Measurements from ENCODE around the gene PSAPL1.

The PSAPL1 gene

GRCh38 chr4:7424553-7425111 is 10.1 kb downstream of the PSAPL1 start:
- DNase-seq (ENCODE audit: low read depth) = no peak
- no peak overlapping the region for H3K4me3 ChIP-seq (ENCODE audit: low read length)
- TF ChIP-seq CTCF (conservative IDR thresholded peaks at IDR 0.05; ENCODE audit: low read length) = no peak

GRCh38 chr4:7423801-7424552 is 10.8 kb downstream of the PSAPL1 start:
- peak; percentile 36 for DNase-seq (ENCODE audit: low read depth)
- TF ChIP-seq CTCF (conservative IDR thresholded peaks at IDR 0.05; ENCODE audit: low read length) = no peak
- H3K4me3 ChIP-seq (ENCODE audit: low read length) = no peak overlapping the region

- no peak overlapping the region for H3K4me3 ChIP-seq (ENCODE audit: low read length)
- no peak for DNase-seq (ENCODE audit: low read depth)
- TF ChIP-seq CTCF (conservative IDR thresholded peaks at IDR 0.05; ENCODE audit: low read length) = no peak
Observed at GRCh38 chr4:7423391-7423790, 11.3 kb downstream of the PSAPL1 start.

- H3K4me3 ChIP-seq (ENCODE audit: low read length) = no peak overlapping the region
- TF ChIP-seq CTCF (conservative IDR thresholded peaks at IDR 0.05; ENCODE audit: low read length) = no peak
- DNase-seq (ENCODE audit: low read depth) = no peak
Observed at GRCh38 chr4:7422898-7423180, 11.9 kb downstream of the PSAPL1 start.

GRCh38 chr4:7422151-7422897 is 12.4 kb downstream of the PSAPL1 start:
- DNase-seq (ENCODE audit: low read depth) = no peak
- no peak overlapping the region for H3K4me3 ChIP-seq (ENCODE audit: low read length)
- TF ChIP-seq CTCF (conservative IDR thresholded peaks at IDR 0.05; ENCODE audit: low read length) = no peak

GRCh38 chr4:7421356-7422150 is 13.2 kb downstream of the PSAPL1 start:
- H3K4me3 ChIP-seq (ENCODE audit: low read length) = no peak overlapping the region
- no peak for TF ChIP-seq CTCF (conservative IDR thresholded peaks at IDR 0.05; ENCODE audit: low read length)
- no peak for DNase-seq (ENCODE audit: low read depth)

Measured in AG10803 (cell line).